Subcutaneous abdominal adipose tissue (tissue), 5 donors: ENCODE measurements around the gene FBLIM1.

Experiments
- H3K27ac ChIP-seq: one replicate; pipeline ENCODE4 v1.7.0; 2013; ENCODE audit warnings: low read depth, mild to moderate bottlenecking, inconsistent platforms, low read length, moderate library complexity
- H3K27me3 ChIP-seq, 5 donors: one replicate each; pipeline ENCODE4 v1.7.0; 2013; ENCODE audit warnings: low read length in 5 of 5, inconsistent platforms in 1 of 5; ENCODE audit not compliant: control insufficient read depth in 5 of 5, insufficient read depth in 4 of 5
- H3K36me3 ChIP-seq, 5 donors: one replicate each; pipeline ENCODE4 v1.7.0; 2013; ENCODE audit warnings: low read length in 5 of 5; ENCODE audit not compliant: control insufficient read depth in 5 of 5, insufficient read depth in 5 of 5
- H3K4me1 ChIP-seq, 5 donors: one replicate each; pipeline ENCODE4 v1.7.0; 2013; ENCODE audit warnings: low read length in 5 of 5, mild to moderate bottlenecking in 3 of 5, moderate library complexity in 1 of 5; ENCODE audit not compliant: control insufficient read depth in 5 of 5, insufficient read depth in 5 of 5
- H3K4me3 ChIP-seq, 5 donors: one replicate each; pipeline ENCODE4 v1.7.0; 2013; ENCODE audit warnings: low read length in 5 of 5, low read depth in 1 of 5
- H3K9ac ChIP-seq, 5 donors: one replicate each; pipeline ENCODE4 v1.7.0; 2013; ENCODE audit warnings: low read length in 5 of 5, mild to moderate bottlenecking in 4 of 5, moderate library complexity in 3 of 5
- H3K9me3 ChIP-seq, 5 donors: one replicate each; pipeline ENCODE4 v1.7.0; 2013; ENCODE audit warnings: low read length in 5 of 5; ENCODE audit not compliant: control insufficient read depth in 5 of 5
- donor health status: healthy.
- donor health status: healthy.
- donor health status: healthy.
- donor health status: healthy.
- donor health status: healthy.

The FBLIM1 gene

GRCh38 chr1:15748264-15748663 is 10.3 kb upstream of the FBLIM1 start:
- H3K4me1 ChIP-seq, result peaks cover 0 to 14% (median 10%) of the 10 kb centered on the region in 5 donors
- H3K9ac ChIP-seq, result no peak overlapping the region
- no peak overlapping the region for H3K4me3 ChIP-seq
- no peaks in the 10 kb centered on the region for H3K36me3 ChIP-seq
- H3K9me3 ChIP-seq, result no peaks in the 10 kb centered on the region
- H3K27ac ChIP-seq, result no peak overlapping the region
- no peaks in the 10 kb centered on the region for H3K27me3 ChIP-seq

GRCh38 chr1:15748690-15749398 is 9.8 kb upstream of the FBLIM1 start:
- Histone ChIP-seq H3K9me3 (no peaks in the 10 kb centered on the region), H3K36me3 (no peaks in the 10 kb centered on the region), H3K27me3 (no peaks in the 10 kb centered on the region), H3K9ac (no peak overlapping the region), H3K4me1 (peaks cover 0 to 14% (median 10%) of the 10 kb centered on the region in 5 donors), H3K4me3 (no peak overlapping the region), H3K27ac (no peak overlapping the region)

GRCh38 chr1:15749399-15750291 is 8.9 kb upstream of the FBLIM1 start:
- Histone ChIP-seq H3K4me1 (peaks cover 0 to 14% (median 10%) of the 10 kb centered on the region in 5 donors), H3K9ac (no peak overlapping the region), H3K27ac (no peak overlapping the region), H3K9me3 (no peaks in the 10 kb centered on the region), H3K27me3 (no peaks in the 10 kb centered on the region), H3K4me3 (no peak overlapping the region), H3K36me3 (no peaks in the 10 kb centered on the region)

GRCh38 chr1:15750924-15751323 is 7.7 kb upstream of the FBLIM1 start:
- Histone ChIP-seq H3K9ac (no peak overlapping the region), H3K27me3 (no peaks in the 10 kb centered on the region), H3K9me3 (no peaks in the 10 kb centered on the region), H3K36me3 (no peaks in the 10 kb centered on the region), H3K4me1 (peaks cover 0 to 16% (median 14%) of the 10 kb centered on the region in 5 donors), H3K27ac (no peak overlapping the region), H3K4me3 (no peak overlapping the region)

- H3K36me3 ChIP-seq, result no peaks in the 10 kb centered on the region
- no peak overlapping the region for H3K27ac ChIP-seq
- H3K4me1 ChIP-seq, result peaks cover 0 to 23% (median 18%) of the 10 kb centered on the region in 5 donors
- H3K4me3 ChIP-seq, result no peak overlapping the region
- H3K27me3 ChIP-seq, result no peaks in the 10 kb centered on the region
- no peaks in the 10 kb centered on the region for H3K9me3 ChIP-seq
- no peak overlapping the region for H3K9ac ChIP-seq
Measured at GRCh38 chr1:15751717-15752116, 6.9 kb upstream of the FBLIM1 start.

- no peaks in the 10 kb centered on the region for H3K36me3 ChIP-seq
- H3K4me1 ChIP-seq, result peaks cover 0 to 38% (median 26%) of the 10 kb centered on the region in 5 donors
- peaks cover 0 to 10% (median 3%) of the 10 kb centered on the region in 5 donors for H3K27me3 ChIP-seq
- H3K9ac ChIP-seq, result no peak overlapping the region
- no peak overlapping the region for H3K4me3 ChIP-seq
- H3K27ac ChIP-seq, result no peak overlapping the region
- H3K9me3 ChIP-seq, result no peaks in the 10 kb centered on the region
Measured at GRCh38 chr1:15753776-15754175, 4.8 kb upstream of the FBLIM1 start.

GRCh38 chr1:15755021-15755645 is 3.5 kb upstream of the FBLIM1 start:
- no peak overlapping the region for H3K9ac ChIP-seq
- H3K9me3 ChIP-seq, result no peaks in the 10 kb centered on the region
- peaks cover 0 to 16% (median 3%) of the 10 kb centered on the region in 5 donors for H3K27me3 ChIP-seq
- peaks cover 0 to 35% (median 20%) of the 10 kb centered on the region in 5 donors for H3K4me1 ChIP-seq
- no peak overlapping the region for H3K27ac ChIP-seq
- no peaks in the 10 kb centered on the region for H3K36me3 ChIP-seq
- H3K4me3 ChIP-seq, result no peak overlapping the region

- H3K27ac ChIP-seq, result no peak overlapping the region
- no peaks in the 10 kb centered on the region for H3K36me3 ChIP-seq
- H3K4me1 ChIP-seq, result peaks cover 2 to 38% (median 23%) of the 10 kb centered on the region in 5 donors
Measured at GRCh38 chr1:15755646-15756040, 3.0 kb upstream of the FBLIM1 start.

GRCh38 chr1:15756143-15757015 is 2.2 kb upstream of the FBLIM1 start:
- Histone ChIP-seq H3K4me1 (peaks cover 6 to 45% (median 29%) of the 10 kb centered on the region in 5 donors), H3K27ac (no peak overlapping the region), H3K27me3 (peaks cover 0 to 16% (median 8%) of the 10 kb centered on the region in 5 donors), H3K9ac (peak overlapping the region in 1 of 5 donors; percentile 25), H3K36me3 (no peaks in the 10 kb centered on the region), H3K4me3 (peak overlapping the region in 1 of 5 donors; percentile 2), H3K9me3 (no peaks in the 10 kb centered on the region)

More at GRCh38 chr1:15755646-15756040, 3.0 kb upstream of the FBLIM1 start:
- no peak overlapping the region for H3K9ac ChIP-seq
- H3K4me3 ChIP-seq, result no peak overlapping the region
- no peaks in the 10 kb centered on the region for H3K9me3 ChIP-seq
- peaks cover 0 to 16% (median 6%) of the 10 kb centered on the region in 5 donors for H3K27me3 ChIP-seq
